GM19324 (cell line): Measurements from ENCODE around the gene CLCF1.

Experiments used
- ATAC-seq: cut with Tn5 transposase; IDR thresholded peaks from one replicate; pipeline ENCODE4 v1.9.1; 2021; ENCODE audit warnings: mild to moderate bottlenecking, moderate library complexity; ENCODE audit not compliant: unreplicated experiment, low FRiP score

The CLCF1 gene

DNA sequence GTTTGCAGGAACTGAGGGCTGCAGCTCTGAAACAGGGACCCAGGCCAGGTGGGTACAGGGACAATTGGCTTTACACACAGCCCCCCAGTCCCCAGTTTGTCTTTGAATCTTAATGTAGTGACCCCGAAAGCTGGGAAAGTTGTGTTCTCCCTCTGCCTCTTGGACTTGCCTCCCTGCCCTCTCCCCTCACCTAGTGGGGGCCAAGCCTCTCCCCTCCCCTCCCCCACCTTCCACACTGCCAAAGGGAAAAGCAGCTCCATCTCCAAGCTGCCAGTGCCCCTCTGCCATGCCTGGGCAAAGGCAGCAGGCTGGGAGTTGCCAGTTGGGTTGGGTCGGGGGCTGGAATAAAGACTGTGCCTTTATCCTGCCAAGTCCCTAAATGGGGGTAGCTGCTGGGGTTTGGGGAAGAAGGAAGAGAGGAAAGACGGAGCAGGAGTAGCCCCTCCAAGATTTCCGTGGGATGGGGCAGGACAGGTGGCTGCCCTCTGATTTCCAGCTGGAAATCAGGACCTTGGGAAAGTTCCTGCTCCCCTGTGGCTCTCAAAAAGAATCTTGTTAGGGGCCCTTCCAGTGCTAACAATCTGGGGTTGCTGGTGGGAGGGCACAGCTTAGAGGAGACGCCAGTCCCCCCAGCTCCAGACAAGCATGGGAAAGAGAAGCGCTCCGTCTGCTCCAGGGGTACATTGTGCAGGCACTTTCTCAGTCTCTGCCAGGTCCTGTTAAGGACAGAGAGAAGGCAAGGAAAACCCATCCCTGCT is 2.8 kb upstream of the CLCF1 start:
- ATAC-seq = no peak

DNA sequence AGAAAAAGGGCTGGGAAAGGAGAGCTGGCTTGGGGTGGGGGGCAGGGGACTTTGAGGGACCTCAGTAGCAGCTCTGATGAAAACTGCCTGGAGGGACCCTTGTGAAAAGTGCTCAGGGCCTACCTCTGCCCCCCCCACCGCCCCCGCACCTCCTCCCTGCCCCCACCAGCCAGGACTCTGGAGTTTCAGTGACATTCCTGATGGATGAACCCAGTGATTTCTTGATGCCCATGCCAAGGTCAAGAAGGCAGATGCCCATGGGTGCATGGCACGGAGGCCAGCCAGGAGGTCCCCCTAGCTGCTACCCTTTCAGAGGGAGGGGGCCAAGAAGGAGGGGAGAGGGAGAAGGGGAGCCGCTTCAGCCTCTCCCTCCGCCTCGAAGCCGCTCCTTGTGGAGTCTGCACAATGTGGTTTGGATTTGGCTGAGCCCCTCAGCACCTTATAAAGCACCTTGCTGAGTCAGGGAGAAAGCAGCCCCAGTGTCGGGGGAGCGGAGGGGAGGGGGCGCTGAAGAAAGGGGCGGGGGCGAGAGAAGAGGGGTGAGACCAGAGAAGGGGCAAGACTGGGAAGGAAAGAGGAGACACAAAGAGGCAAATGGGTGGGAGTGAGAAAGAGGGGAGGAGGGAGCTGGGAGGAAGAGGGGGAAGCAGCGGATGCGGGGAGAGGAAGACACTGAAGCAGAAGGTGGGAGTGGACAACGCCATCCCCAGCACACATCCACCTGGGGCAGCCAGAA is 2.1 kb upstream of the CLCF1 start:
- ATAC-seq = no peak

DNA sequence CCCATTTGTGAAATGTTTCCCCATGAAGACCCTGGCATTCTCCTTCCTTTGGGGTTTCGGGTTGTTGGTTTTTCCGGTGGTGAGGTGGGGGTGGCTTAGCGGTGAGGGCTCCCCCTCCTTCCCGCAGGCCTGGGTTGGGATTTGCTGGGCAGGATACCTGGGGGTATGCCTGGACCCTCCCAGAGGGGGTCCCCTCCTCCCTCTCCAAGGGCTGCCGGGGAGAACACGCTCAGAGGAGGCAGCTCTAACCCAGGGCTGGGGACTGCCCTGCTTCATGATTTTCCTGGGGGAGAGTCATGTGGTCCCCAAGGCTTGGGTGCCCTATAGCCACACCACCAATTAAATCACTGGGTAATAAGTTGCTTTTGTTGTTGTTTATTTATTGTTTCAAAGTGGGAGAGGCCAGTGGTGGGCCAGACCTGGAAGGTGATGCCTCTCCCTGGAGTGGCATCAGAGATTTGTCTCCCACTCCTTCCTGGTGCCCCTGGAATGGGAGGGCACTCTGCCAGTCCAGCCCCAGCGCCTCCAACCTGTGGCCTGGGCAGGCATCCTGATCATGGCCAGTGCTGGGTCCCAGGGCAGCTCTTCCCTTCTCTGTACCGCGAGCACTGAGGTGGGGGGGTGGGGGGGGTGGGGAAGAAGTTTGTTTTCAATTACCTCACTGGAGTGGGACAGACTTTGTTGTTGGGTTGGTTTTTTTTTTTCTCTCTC is 1.3 kb upstream of the CLCF1 start:
- no peak for ATAC-seq

DNA sequence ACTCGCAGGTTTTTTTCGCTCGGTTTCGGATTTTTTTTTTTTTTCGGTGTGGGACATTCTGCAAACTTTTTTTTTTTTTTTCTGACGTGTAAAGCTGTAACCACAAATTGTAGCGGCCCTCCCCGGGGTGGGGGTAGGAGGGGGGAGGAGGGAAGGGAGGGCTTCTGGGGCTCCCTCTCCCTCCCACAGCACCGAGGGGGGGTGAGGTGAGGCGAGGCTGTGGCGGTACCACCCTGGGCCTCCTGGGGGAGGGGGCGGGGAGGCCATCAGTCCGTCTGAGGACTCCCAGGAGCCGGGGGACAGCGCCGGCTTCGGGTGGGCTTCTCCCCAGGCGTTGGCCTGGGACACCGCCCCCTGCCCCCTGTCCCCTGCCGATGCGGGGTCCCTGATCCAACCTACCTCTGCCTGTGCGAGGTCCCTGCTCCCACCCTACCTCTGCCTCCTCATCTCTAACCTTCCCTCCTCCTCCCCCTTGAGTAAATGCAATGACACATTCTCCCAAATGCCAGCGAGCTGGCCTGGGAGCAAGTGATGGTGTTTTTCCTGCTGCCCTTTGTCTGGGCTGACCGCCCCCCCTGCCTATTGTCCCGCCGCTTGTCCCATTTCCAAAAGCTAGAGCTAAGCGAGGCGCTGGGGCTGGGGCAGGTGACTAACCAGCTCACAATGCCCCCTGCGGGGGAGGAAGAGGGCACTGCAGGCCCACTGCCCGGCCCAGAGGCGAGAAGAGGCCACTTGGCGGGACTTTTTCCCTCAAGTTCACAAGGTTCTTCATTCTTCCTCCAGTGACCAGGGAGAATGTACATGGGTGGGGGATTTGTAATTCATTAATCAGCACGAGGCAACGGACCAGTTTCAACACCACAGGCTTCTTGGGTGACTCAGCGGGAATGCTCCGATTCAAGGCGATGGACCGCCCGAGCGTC is 511 bp upstream of the CLCF1 start:
- no peak for ATAC-seq

DNA sequence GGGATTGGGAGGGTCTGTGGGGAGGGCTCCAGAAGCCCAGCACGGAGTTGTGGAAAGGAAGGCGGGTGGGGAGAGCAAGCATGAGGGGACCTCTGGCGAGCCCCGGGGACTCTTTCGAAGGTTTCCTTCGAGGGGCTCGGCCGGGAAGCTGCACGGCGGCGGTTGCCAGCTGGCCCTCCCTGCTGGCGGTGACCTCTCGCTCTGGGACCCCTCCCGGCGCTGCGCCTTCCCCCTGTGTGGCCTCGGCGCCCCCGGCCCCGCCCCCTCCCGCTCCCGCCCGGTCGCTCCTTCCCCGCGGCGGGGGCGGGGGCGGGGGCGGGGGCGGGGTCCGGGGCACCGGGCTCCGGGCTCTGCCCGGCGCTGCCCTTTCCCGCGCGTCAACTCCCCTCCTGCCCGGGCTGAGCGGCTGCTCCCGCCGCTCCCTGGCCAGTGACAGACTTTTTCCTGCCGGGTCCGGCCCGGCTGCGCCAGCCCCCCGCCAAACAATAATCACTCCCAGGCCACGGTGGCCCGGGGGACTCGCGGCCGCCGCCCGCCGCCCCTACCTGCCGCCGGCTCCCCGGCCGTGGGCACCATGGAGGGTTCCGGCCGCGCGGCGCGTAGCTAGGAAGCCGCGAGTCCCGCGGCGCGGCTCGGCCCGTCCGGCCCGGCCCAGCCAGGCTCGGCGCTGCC is 941 bp downstream of the CLCF1 start:
- no peak for ATAC-seq

DNA sequence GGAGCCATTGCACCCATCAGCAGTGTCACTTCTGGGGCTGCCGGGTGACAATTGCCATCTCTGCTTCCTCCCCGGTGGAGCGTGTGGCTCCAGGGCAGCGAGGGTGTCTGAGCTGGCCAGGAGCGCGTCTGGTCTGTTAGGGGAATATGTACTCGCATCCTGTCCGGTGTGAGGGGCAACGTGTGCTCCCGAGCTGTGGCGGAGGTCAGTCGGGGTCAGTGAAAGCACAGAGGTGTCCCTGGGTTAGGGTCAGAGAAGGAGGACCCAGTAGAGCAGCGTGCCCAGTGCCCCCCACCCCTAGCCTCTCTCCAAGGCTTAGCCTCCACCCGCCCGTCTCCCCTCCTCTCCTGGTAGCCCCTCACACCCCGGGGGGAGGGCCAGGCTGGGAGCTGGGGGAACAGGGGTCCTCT is 1.5 kb downstream of the CLCF1 start:
- no peak for ATAC-seq

DNA sequence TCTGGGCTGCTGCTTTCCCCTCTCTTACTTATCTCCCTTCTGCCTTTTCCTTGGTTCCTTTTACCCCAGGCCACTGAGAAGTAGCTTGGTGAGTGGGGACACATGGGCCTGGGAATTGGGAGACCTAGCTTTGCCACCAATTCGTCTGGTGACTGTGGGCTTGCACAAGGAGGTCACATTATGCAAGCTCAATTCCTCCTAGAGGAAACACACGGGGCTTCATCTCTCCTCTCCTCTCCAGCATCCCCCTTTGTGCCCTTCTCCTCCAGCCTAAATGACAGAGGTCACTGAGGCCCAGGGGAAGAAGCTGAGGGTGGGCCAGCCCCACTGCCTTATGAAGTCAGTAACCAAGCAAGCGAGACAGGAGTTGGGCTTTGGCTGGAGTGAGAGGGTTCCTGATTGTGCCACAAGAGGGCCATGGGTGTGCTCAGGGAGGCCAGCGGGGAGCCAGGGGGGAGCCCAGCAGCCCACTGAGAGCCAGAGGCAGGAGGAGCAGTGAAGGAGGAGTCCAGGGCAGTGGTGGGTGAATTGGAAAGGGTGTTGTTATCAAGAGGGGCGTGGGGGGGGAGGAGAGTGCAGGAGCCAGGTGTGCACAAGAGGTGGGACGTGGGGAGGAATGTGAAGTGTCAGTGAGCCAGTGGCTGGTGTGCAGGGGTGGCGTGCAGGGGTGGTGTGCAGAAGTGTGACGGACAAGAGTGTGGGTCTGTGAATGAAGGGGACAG is 2.0 kb downstream of the CLCF1 start:
- no peak for ATAC-seq

DNA sequence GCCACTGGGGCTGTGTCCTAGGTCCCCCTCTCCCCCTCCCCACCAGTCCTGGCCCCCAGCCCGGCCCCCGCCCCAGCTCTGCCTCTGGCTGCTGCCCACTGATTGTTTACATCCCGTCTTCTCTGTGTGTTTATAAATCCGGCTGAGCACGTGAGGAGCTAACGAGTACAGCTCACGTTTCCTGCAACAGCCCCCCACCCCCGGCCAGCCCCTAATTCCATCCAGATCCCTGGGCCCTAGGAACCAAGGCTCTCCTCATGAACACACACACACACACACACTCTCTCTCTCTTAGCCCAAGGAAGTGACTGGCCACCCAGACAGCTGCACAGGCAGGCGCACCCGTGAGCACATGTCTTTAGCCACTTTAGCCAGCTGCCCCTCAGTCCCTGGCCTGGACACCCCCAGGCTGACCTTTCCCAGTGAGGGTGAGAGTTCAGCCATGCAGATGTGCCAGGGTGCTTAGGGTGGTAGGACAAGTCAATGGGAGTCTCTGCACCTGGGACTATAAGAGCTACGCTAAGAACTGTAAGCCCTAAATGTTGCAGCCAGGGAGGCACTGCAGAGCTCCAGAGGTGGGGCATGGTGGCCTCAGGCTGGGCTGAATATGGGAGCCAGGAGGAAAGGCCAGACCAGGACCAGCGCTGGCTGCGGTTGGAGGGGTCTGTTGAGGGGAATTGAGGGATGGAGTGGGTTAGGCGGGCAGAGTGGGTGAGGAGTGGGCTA is 2.9 kb downstream of the CLCF1 start:
- ATAC-seq = no peak

DNA sequence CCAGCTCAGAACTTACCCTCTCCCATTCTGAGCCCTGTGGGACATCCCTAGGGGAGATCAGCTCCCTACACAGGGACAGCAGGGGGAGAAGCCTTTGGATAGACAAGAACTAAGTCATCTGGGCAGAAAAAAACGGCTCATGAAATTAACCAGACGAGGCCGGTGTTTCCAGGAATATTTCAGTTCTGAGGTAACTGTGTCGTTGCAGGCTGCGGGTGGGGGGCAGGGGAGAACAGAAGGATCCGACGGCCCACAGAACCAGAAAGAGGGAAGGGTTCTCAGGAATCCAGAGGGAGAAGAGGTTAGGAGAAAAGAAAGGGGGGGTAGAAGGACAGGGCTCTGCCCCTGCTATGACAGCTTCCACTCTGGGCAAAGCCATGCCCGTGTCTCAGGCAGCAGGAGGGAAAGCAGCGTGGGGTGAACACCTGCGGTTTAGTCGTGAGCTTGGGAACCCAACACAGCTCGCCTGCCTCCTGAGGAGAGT is 3.6 kb downstream of the CLCF1 start:
- ATAC-seq = no peak

DNA sequence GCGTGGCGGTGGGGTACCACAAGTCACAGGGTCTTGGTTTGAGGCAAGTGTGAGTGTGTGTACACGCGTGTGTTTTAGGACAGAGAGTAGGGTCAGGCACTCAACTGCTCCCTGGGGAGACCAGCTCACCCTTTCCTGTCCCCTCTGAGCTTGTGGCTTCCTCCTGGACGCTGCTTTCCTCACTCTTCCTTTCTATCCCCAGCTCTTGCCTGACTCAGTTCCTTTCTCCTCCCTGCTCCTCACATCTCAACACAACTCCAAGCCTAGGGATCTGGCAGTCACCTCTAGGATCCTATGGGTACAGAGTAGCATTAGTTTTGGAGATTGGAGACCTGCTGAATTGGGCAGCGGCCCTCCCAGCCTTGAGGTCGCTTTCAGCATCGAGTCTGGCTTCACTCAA is 4.1 kb downstream of the CLCF1 start:
- no peak for ATAC-seq

DNA sequence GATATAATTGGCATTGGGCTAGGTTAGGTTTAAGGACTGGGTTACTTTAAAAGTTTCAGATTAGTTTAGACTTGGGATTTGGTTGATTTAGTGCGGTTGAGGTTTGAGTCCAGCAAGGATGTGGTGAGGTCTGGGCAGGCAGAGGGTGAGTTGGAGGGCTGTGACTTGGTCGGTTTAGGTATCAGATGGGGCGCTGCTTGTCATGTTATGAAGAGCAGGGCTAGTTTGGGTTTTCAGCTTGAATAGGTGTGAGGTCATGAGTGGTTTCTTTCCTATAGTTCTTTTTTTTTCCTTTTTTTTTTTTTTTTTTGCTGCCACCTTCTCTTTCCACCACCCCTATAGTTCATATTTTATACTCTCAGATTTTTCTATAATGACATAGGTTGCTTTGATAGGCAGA is 4.8 kb downstream of the CLCF1 start:
- no peak for ATAC-seq

DNA sequence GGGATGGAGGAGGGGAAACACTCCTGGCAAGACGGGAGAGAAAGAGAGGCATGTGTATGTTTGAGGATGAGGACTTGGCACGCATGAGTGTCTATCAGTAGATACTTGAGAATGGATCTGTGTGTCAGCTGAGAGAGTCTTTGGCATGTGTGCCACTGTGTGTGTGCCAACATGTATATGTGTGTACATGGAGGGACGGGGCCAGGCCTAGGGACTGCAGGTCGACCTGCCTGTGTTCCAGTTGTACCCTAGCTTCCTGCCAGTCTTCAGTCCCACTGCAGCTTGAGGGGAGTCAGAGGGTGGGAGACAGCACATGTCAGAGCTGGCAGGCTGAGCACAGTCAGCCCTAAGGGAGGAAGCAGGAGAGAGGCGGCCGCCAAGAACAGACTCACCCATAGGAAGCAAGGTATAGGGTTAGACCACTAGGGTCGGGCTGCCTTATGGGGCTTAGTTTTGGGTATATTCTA is 5.6 kb downstream of the CLCF1 start:
- no peak for ATAC-seq

DNA sequence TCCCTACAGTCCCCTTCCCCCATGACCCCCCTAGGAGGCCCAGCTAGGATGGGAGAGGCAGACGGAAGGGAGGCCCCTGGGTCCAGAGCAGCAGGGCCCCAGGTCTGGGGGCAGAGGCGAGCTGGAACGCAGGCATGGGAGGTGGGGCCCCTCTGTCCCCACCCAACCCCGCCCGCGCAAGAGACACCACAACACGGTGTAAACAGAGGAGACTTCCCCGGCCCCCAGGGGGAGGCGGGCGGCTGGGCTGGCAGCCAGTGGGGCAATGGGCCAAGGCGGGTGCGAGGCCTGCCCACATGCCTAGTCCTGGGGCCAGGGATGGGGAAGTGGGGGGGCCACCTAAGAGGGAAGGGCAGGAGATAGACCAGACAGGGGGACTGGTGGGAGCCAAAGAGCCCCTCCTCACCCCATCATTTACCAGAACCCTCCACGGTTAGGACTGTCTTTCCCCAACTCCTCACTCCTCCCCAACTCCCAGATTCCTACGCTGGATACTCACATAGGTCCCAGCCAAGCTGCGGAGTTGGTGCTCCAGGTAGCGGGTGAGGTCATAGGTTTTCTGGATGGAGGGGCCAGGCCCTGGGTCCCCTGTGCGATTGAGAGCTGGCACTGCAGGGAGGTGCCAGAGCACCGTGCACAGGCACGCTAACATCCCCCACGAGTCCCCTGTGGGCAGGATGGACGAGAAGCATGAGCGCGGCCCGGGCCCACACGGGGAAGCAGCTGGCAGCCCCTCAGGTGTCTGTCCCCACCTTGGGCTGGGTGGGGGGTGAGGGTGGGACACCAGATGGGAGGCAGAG is 6.2 kb downstream of the CLCF1 start:
- ATAC-seq = no peak

DNA sequence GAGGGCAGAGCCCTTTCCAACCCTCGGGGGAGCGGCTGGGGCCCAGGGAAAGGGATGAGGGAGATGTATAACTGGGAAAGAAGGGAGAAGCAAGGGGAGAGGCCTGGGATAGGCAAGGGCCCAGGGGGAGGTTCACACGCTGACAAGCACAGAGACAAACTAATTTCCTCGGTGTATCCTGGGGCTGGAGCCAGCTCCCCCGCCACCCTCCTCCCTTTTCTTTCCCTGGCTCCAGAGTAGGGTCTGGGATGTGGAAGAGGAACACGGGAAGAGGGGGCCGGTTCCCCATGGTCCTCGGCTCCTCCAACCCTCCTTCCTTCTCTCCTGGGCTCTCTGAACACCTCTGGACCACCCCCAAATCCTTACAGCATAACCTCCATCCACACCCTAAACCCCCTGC is 6.9 kb downstream of the CLCF1 start:
- ATAC-seq = no peak

DNA sequence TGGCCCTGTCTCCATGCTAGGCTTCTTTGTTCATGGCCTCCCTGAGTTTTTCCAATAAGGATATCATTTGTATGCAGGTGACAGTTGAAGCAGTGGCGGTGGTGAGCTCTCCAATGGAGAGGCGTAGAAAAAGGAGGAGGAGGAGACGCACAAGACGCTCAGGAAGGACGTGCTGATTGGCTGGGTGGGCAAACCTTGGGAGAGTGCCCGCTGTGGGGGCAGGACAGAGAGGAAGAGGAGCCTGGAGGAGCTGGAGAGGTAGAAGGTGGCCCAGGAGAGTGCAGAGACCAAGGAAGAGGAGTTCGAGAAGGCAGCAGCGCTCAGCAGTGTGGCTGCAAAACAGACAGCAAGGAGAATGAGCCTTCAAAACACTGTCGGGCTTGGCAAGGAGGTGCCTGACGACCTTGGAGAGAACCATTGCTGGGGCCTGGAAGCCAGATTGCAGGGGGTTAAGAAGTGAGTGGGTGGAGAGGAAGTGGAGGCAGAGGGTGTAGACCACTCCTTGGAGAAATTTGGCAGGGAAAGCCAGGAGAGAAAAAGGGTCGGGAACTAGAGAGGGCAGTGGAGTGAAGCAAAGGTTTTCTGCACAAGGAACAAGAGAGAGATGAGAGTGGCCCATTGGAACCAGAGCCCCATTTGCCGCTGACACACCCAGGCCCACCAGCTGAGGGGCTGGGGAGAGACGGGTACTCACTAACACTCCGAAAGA is 7.5 kb downstream of the CLCF1 start:
- no peak for ATAC-seq

DNA sequence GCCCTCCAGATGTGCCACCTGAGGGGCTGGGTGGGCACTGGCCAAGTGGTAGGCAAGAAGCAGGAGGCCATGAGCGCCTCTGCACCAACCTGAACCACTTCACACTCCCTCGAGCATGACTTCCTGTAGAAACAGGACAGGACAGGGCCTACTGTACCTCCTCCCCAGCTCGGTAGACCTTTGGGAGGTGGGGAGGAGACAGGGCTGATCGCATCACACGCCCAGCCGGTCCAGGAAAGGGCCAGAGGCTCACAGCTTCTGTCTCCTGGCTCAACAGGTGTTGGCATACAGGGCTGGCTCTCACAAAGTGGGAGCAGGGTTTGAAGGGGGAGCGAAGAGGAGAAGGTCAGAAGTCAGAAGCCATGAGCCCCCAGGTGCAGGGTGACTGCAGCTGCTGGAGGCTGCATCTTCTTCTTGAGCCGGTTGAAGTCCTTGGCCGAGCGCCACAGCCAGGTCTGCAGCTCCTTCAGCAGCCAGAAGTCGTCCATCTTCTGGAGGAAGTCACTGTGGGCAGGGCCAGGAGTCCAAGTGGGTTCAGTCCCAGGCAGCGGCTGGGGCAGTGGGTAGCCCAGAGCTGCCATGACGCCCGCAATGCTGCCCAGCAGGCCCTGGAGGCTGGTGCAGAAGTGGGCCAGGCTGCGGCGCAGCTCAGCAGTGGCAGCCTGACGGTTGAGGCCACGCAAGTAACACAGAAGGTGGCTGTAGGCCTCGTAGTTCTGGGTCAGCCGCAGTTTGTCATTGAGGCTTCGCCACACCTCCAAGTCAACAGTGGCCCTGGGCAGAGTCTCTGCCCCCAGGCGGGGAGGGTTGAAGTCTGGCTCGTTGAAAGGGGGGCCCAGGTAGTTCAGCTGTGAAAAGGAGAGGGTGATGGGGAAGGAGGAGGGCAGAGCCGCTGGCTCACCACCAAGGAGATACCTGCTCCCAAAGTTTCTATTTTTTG is 8.3 kb downstream of the CLCF1 start:
- no peak for ATAC-seq
